Testis (tissue), 2 donors: Measurements from ENCODE around the gene BTG2.

Experiments used
- POLR2A ChIP-seq: fragments of 450-650 bp; IDR thresholded peaks from one replicate; pipeline ENCODE4 v1.6.1; 2017; ENCODE audit warnings: antibody characterized with exemption, mild to moderate bottlenecking, moderate library complexity
- TF ChIP-seq, protein P1 (sequence below), 3 experiments: fragments of 450-650 bp in 2 of 3; fragments of 200-600 bp in 1 of 3; sonication (generic) in 1 of 3; IDR thresholded peaks; one replicate each; pipeline ENCODE4 v1.5.1; 2016 to 2019; ENCODE audit warnings: antibody characterized with exemption in 3 of 3, mild to moderate bottlenecking in 2 of 3, moderate library complexity in 1 of 3

DNA sequence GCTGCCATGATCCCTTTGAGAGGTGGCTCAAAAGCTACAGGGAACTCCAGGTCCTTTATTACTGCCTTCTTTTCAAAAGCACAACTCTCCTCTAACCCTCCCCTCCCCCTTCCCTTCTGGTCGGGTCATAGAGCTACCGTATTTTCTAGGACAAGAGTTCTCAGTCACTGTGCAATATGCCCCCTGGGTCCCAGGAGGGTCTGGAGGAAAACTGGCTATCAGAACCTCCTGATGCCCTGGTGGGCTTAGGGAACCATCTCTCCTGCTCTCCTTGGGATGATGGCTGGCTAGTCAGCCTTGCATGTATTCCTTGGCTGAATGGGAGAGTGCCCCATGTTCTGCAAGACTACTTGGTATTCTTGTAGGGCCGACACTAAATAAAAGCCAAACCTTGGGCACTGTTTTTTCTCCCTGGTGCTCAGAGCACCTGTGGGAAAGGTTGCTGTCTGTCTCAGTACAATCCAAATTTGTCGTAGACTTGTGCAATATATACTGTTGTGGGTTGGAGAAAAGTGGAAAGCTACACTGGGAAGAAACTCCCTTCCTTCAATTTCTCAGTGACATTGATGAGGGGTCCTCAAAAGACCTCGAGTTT is 3.1 kb downstream of the BTG2 start:
- no peak for TF ChIP-seq POLR2A
- TF ChIP-seq, protein P1, sequence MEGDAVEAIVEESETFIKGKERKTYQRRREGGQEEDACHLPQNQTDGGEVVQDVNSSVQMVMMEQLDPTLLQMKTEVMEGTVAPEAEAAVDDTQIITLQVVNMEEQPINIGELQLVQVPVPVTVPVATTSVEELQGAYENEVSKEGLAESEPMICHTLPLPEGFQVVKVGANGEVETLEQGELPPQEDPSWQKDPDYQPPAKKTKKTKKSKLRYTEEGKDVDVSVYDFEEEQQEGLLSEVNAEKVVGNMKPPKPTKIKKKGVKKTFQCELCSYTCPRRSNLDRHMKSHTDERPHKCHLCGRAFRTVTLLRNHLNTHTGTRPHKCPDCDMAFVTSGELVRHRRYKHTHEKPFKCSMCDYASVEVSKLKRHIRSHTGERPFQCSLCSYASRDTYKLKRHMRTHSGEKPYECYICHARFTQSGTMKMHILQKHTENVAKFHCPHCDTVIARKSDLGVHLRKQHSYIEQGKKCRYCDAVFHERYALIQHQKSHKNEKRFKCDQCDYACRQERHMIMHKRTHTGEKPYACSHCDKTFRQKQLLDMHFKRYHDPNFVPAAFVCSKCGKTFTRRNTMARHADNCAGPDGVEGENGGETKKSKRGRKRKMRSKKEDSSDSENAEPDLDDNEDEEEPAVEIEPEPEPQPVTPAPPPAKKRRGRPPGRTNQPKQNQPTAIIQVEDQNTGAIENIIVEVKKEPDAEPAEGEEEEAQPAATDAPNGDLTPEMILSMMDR (IDR thresholded peaks at IDR 0.05): no peak
